Endothelial cell of umbilical vein (primary cell): ENCODE measurements around the gene PTPRCAP. TPM values are rescaled to one million over a fixed set of nuclear protein-coding genes. Genes with fewer than 3 reads are reported as not detected.

ENCODE experiments used
- BruUV-seq: library from RNA; stranded (reverse); fragments of 400-500 nt; replicated peaks from 2 replicates; lab custom pipeline; 2021; lab: Mats Ljungman, UMichigan
- CTCF ChIA-PET: fragments of 300-600, 350-600 bp; sonication (Branson Sonifier 250); formaldehyde crosslinking; loops from one replicate; lab custom pipeline; 2021; ENCODE audit warnings: antibody characterized with exemption, inconsistent platforms; lab: Charles Lee
- POLR2A ChIA-PET: fragments of 300-600, 350-600 bp; sonication (Branson Sonifier 250); formaldehyde crosslinking; loops from one replicate; lab custom pipeline; 2021; ENCODE audit warnings: antibody characterized with exemption, inconsistent platforms; lab: Charles Lee
- DNase-seq: peaks from one replicate; pipeline ENCODE4 v3.0.0-alpha.2; 2011; ENCODE audit warnings: low read depth, low spot score
- FAIRE-seq: peaks from 2 replicates; lab custom pipeline; 2011; peaks lifted over from hg19 to GRCh38; lab: Jason Lieb, UNC
- H2AFZ ChIP-seq: 2 replicates; pipeline ENCODE4 v1.6.0; 2012; ENCODE audit warnings: low read depth, low read length, control low read depth, inconsistent platforms
- H3K27ac ChIP-seq: 2 replicates; pipeline ENCODE4 v1.5.1; 2011; ENCODE audit warnings: low read depth, mild to moderate bottlenecking, control low read depth, low read length, moderate library complexity; ENCODE audit not compliant: insufficient read depth
- H3K27me3 ChIP-seq, 2 experiments: 2 replicates each; pipeline versions ENCODE4 v1.6.0 to v1.6.1; 2011; ENCODE audit warnings: low read length in 2 of 2, mixed read lengths in 1 of 2; ENCODE audit not compliant: control insufficient read depth in 2 of 2, insufficient read depth in 2 of 2
- H3K36me3 ChIP-seq, 2 experiments: 2 replicates in 1 of 2; 3 replicates in 1 of 2; pipeline ENCODE4 v1.5.1; 2011; ENCODE audit warnings: low read length in 2 of 2, mild to moderate bottlenecking in 1 of 2, moderate library complexity in 1 of 2; ENCODE audit not compliant: control insufficient read depth in 2 of 2, insufficient read depth in 2 of 2; ENCODE audit errors: extremely low read depth in 1 of 2
- H3K4me1 ChIP-seq: 3 replicates; pipeline ENCODE4 v1.5.1; 2011; ENCODE audit warnings: mild to moderate bottlenecking, low read length; ENCODE audit not compliant: control insufficient read depth, insufficient read depth; ENCODE audit errors: extremely low read depth
- H3K4me2 ChIP-seq: 2 replicates; pipeline ENCODE4 v1.6.1; 2011; ENCODE audit warnings: low read length, control low read depth, mixed read lengths; ENCODE audit not compliant: insufficient read depth
- H3K4me3 ChIP-seq, 3 experiments: fragments of 200-600 bp in 1 of 3; sonication (generic), shearing (Covaris generic) in 1 of 3; replicated peaks in 1 of 3; 2 replicates each; pipeline ENCODE4 v1.5.1; 2011 to 2016; ENCODE audit warnings: control low read depth in 3 of 3, low read length in 3 of 3, mild to moderate bottlenecking in 2 of 3, inconsistent platforms in 1 of 3, low read depth in 1 of 3, moderate library complexity in 1 of 3; ENCODE audit not compliant: insufficient read depth in 1 of 3
- H3K79me2 ChIP-seq: 2 replicates; pipeline ENCODE4 v1.6.0; 2012; ENCODE audit warnings: low read length, inconsistent platforms; ENCODE audit not compliant: control insufficient read depth, insufficient read depth
- H3K9ac ChIP-seq: replicated peaks from 2 replicates; pipeline ENCODE3; 2011; ENCODE audit warnings: low read length, control low read depth; ENCODE audit not compliant: insufficient read depth; ENCODE audit errors: extremely low read depth
- H3K9me1 ChIP-seq: replicated peaks from 3 replicates; pipeline ENCODE4 v1.6.0; 2011; ENCODE audit warnings: mild to moderate bottlenecking, low read length; ENCODE audit not compliant: control insufficient read depth, insufficient read depth; ENCODE audit errors: extremely low read depth
- H3K9me3 ChIP-seq: replicated peaks from 2 replicates; pipeline ENCODE4 v1.5.1; 2012; ENCODE audit warnings: low read length, inconsistent platforms; ENCODE audit not compliant: control insufficient read depth, insufficient read depth
- H4K20me1 ChIP-seq: replicated peaks from 2 replicates; pipeline ENCODE3; 2011; ENCODE audit warnings: mild to moderate bottlenecking, low read length; ENCODE audit not compliant: control insufficient read depth, insufficient read depth; ENCODE audit errors: extremely low read depth
- CTCF ChIP-seq, 2 donors: IDR thresholded peaks; 1 replicate in 1 of 2; 2 replicates in 1 of 2; pipeline ENCODE4 v1.5.1; 2011; ENCODE audit warnings: low read length in 2 of 2, mild to moderate bottlenecking in 2 of 2, moderate library complexity in 2 of 2, control low read depth in 1 of 2, inconsistent platforms in 1 of 2, low read depth in 1 of 2; ENCODE audit not compliant: insufficient read depth in 1 of 2; ENCODE audit errors: extremely low read depth in 1 of 2
- FOS ChIP-seq: IDR thresholded peaks from 2 replicates; pipeline ENCODE4 v1.6.1; 2011; ENCODE audit warnings: mild to moderate bottlenecking, low read length, moderate library complexity, borderline replicate concordance; ENCODE audit not compliant: insufficient read depth
- JUN ChIP-seq: IDR thresholded peaks from 2 replicates; pipeline ENCODE4 v1.6.1; 2011; ENCODE audit warnings: borderline replicate concordance, low read depth; ENCODE audit not compliant: insufficient read length, insufficient read depth
- MYC ChIP-seq: IDR thresholded peaks from one replicate; pipeline ENCODE4 v1.6.1; 2011; ENCODE audit warnings: mild to moderate bottlenecking, low read depth, low read length
- POLR2A ChIP-seq: IDR thresholded peaks from 2 replicates; pipeline ENCODE4 v1.6.1; 2012; ENCODE audit warnings: low read depth, mild to moderate bottlenecking, control low read depth, low read length
- POLR2AphosphoS5 ChIP-seq: IDR thresholded peaks from 2 replicates; pipeline ENCODE4 v1.6.1; 2012; ENCODE audit warnings: low read depth, mild to moderate bottlenecking, control low read depth, low read length, moderate library complexity; ENCODE audit not compliant: insufficient read depth
- dilution Hi-C: fragments of 300-500 bp; cut with MboI; formaldehyde crosslinking; loops from one replicate; pipeline ENCODE4 v1.15.0; 2019; ENCODE audit warnings: low sequenced_read_pairs; ENCODE audit not compliant: extremely low pct_ligation_motif_present
- intact Hi-C: fragments of 100-400 bp; cut with micrococcal nuclease; formaldehyde crosslinking; loops from one replicate; pipeline ENCODE4 v1.10.0; 2022
- polyA plus RNA-seq, 4 experiments: library from polyadenylated mRNA; depleted of rRNA in 3 of 4; stranded (reverse) in 3 of 4; unstranded in 1 of 4; fragments of >200 nt; gene quantifications; 2 replicates each; pipeline versions ENCODE4 v1.2.1 to v1.2.3, GENCODE V29; 2011 to 2012; ENCODE audit warnings: missing spikeins in 1 of 4
- total RNA-seq: library from RNA; stranded (reverse); gene quantifications from 2 replicates; pipeline ENCODE4 v1.2.3, GENCODE V29; 2021

PTPRCAP gene
- total and polyA plus RNA-seq, 2 donors (not counting 3 experiments of a cell fraction or from before 2014, with no cell fraction given), result 3.6 TPM; not detected in 1

DNA sequence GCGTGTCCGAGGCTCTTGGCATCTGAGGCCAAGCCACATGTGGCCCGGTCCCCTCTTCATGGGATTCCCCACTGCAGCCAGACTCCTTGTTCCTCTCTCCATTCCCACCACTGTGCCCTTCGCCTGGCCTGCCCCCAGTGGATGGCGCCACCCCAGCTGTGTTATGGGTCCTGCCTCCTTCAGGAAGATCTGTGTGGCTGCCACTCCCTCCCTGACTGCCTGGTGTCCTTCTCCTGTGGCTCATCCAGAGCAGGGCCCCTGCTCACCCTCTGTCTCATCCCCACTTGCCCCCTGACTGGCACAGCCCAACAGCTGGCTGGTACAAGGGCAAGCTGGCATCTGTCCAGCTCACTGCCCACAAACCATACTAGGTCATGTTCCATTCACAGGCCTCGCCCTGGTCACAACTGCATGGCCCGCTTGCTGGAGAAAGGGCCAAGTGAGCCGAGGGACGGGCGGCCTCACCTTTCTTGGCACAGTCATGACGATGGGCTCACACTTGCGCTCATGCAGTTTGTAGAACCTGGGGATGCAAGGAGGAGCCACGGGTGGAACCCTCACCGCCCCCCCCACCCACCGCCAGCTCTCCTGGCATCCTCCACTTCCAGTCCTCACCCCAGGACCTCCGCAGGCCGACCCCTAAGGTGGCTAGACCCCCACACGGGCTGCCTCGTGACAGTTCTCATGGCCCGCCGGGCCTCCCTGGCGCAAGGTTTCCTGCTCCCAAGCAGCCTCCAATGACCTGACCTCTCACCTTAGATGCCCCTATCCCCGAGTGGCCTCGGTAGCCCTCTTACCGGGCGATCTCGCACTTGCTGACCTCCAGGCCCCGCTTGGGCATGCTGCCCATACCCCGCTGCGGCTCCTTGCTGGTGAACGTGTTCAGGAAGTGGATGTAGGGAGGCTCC lies 2.1 kb upstream of the PTPRCAP start:
- Histone ChIP-seq H3K27me3 (no peaks in the 10 kb centered on the region), H3K9ac (no peak overlapping the region), H3K4me3 (no peak overlapping the region), H3K4me1 (peaks cover 6% of the 10 kb centered on the region), H3K9me1 (no peaks in the 10 kb centered on the region), H3K36me3 (peaks cover 0 to 29% of the 10 kb centered on the region in 2 experiments), H2AFZ (no peak overlapping the region), H3K79me2 (peaks cover 11% of the 10 kb centered on the region), H4K20me1 (no peaks in the 10 kb centered on the region), H3K9me3 (no peaks in the 10 kb centered on the region), H3K4me2 (no peak overlapping the region), H3K27ac (no peak overlapping the region)
- dilution Hi-C loops, result no loop called here
- intact Hi-C loops, result no loop called here
- DNase-seq, result peak; percentile 8
- TF ChIP-seq CTCF (IDR thresholded peaks at IDR 0.05; ENCODE audit: extremely low read depth in 1 of 2, insufficient read depth in 1 of 2, low read depth in 1 of 2, low read length in 2 of 2), result peak in 1 of 2 donors; percentile 13
- TF ChIP-seq FOS, result no peak
- TF ChIP-seq JUN, result no peak
- peak; percentile 13 for TF ChIP-seq POLR2A
- TF ChIP-seq MYC, result no peak
- TF ChIP-seq POLR2AphosphoS5, result peak; percentile 16
- ChIA-PET POLR2A (interaction anchor here (0.6 kb wide), 1 partner anchor 37 kb away, joined by 3 read pairs; no protein-coding TSS in a partner anchor), CTCF (interaction anchor here (0.7 to 1.2 kb wide), 3 partner anchors 29 to 47 kb away, joined by 3 to 5 read pairs (median 3); partner anchors contain the start of genes PPP1CA and RAD9A)
- FAIRE-seq, result no peak
- BruUV-seq, result no TSS peak
